Smooth muscle cell (in vitro differentiated cells): ENCODE data around the gene VASN. TPM values are rescaled to one million over a fixed set of nuclear protein-coding genes. Genes with fewer than 3 reads are reported as not detected.

Source experiments
- DNase-seq: peaks from one replicate; lab custom pipeline; 2025; ENCODE audit not compliant: unreplicated experiment; lab: John Stamatoyannopoulos, UW
- H2AFZ ChIP-seq: fragments of 200-600 bp; sonication (generic); 2 replicates; pipeline ENCODE4 v1.6.0; 2016; ENCODE audit warnings: antibody characterized with exemption, low read depth, mild to moderate bottlenecking
- H3F3A ChIP-seq: fragments of 200-600 bp; sonication (generic); 2 replicates; pipeline ENCODE4 v1.6.0; 2017; ENCODE audit warnings: antibody characterized with exemption, low read depth
- H3K27ac ChIP-seq: fragments of 200-600 bp; sonication (generic); 2 replicates; pipeline ENCODE4 v1.5.1; 2016; ENCODE audit warnings: low read depth, mild to moderate bottlenecking
- H3K27me3 ChIP-seq: fragments of 200-600 bp; sonication (generic); 2 replicates; pipeline ENCODE4 v1.6.1; 2016; ENCODE audit warnings: low read depth, mild to moderate bottlenecking
- H3K36me3 ChIP-seq: fragments of 200-600 bp; sonication (generic); 2 replicates; pipeline ENCODE4 v1.5.1; 2016; ENCODE audit warnings: low read depth
- H3K4me1 ChIP-seq: fragments of 200-600 bp; sonication (generic); 2 replicates; pipeline ENCODE4 v1.5.1; 2016; ENCODE audit warnings: low read depth
- H3K4me2 ChIP-seq: fragments of 200-600 bp; sonication (generic); 2 replicates; pipeline ENCODE4 v1.6.0; 2016; ENCODE audit warnings: mild to moderate bottlenecking
- H3K4me3 ChIP-seq: fragments of 200-600 bp; sonication (generic); 2 replicates; pipeline ENCODE4 v1.5.1; 2016; ENCODE audit warnings: mild to moderate bottlenecking
- H3K79me2 ChIP-seq: fragments of 200-600 bp; sonication (generic); 2 replicates; pipeline ENCODE4 v1.6.0; 2016; ENCODE audit warnings: low read depth, mild to moderate bottlenecking
- H3K9ac ChIP-seq: fragments of 200-600 bp; sonication (generic); 2 replicates; pipeline ENCODE4 v1.6.0; 2016; ENCODE audit warnings: low read depth
- H3K9me3 ChIP-seq: fragments of 200-600 bp; sonication (generic); replicated peaks from 2 replicates; pipeline ENCODE4 v1.5.1; 2016; ENCODE audit warnings: low read depth
- H4K20me1 ChIP-seq: fragments of 200-600 bp; sonication (generic); 2 replicates; pipeline ENCODE4 v1.6.0; 2016; ENCODE audit warnings: low read depth
- WGBS: methylation state at CpG from one replicate; pipeline ENCODE4 v1.1.7; 2016; ENCODE audit warnings: low lambda C conversion rate; 5-methylcytosine and 5-hydroxymethylcytosine counted together
- polyA plus RNA-seq: library from polyadenylated mRNA; unstranded; fragments of >200 nt; fragmentation: Nextera tagmentation; extraction: Ambion mirVana; gene quantifications from 2 replicates; pipeline ENCODE4 v1.2.1, GENCODE V29; 2016
- total RNA-seq: library from RNA; depleted of rRNA; stranded (reverse); fragments of >200 nt; gene quantifications from 2 replicates; pipeline ENCODE4 v1.2.3, GENCODE V29; 2014
- TF ChIP-seq, protein P1 (sequence below): fragments of 200-600 bp; sonication (generic); IDR thresholded peaks from 2 replicates; pipeline ENCODE4 v1.5.1; 2017; ENCODE audit warnings: borderline replicate concordance, mild to moderate bottlenecking, antibody characterized with exemption; ENCODE audit not compliant: insufficient read depth, poor library complexity, severe bottlenecking

VASN gene
- total and polyA plus RNA-seq, 2 experiments from 2014 or later = 30.0 to 150 TPM

DNA sequence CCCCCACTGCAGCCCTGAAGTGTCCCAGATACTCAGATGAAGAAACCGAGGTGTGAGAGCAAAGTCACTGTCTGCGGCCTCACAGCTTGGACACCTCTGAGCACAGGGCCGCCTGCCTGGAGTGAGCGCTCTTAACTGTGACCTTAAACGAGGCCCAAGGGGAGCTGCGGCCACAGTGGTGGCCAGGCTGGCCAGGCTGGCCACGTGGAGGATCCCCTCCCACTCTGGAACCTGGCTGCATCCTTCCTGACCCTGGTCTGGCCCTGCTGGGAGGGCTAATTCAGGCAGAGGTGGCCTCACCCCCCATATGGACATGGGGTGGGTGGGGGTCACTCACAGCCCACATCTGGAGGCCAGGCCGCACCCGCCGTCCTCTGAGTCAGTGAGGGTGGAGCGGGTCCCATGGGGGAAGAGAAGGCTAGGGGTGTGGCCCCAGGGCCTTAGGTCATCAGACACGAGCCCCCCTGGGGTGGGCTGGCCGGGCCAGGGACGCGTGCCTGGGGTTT is 6.6 kb downstream of the VASN start:
- Histone ChIP-seq H3K79me2 (peaks cover 57% of the 10 kb centered on the region), H2AFZ (no peak overlapping the region), H3K27ac (no peak overlapping the region), H3K9ac (no peak overlapping the region), H3K9me3 (no peaks in the 10 kb centered on the region), H3F3A (peaks cover 6% of the 10 kb centered on the region), H3K4me3 (no peak overlapping the region), H4K20me1 (peaks cover 99% of the 10 kb centered on the region), H3K36me3 (no peaks in the 10 kb centered on the region), H3K4me2 (no peak overlapping the region), H3K27me3 (no peaks in the 10 kb centered on the region), H3K4me1 (peaks cover 16% of the 10 kb centered on the region)
- no peak for DNase-seq
- TF ChIP-seq, protein P1, sequence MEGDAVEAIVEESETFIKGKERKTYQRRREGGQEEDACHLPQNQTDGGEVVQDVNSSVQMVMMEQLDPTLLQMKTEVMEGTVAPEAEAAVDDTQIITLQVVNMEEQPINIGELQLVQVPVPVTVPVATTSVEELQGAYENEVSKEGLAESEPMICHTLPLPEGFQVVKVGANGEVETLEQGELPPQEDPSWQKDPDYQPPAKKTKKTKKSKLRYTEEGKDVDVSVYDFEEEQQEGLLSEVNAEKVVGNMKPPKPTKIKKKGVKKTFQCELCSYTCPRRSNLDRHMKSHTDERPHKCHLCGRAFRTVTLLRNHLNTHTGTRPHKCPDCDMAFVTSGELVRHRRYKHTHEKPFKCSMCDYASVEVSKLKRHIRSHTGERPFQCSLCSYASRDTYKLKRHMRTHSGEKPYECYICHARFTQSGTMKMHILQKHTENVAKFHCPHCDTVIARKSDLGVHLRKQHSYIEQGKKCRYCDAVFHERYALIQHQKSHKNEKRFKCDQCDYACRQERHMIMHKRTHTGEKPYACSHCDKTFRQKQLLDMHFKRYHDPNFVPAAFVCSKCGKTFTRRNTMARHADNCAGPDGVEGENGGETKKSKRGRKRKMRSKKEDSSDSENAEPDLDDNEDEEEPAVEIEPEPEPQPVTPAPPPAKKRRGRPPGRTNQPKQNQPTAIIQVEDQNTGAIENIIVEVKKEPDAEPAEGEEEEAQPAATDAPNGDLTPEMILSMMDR = no peak
- WGBS = 90% methylated on average over 15 of the region's 15 CpGs

DNA sequence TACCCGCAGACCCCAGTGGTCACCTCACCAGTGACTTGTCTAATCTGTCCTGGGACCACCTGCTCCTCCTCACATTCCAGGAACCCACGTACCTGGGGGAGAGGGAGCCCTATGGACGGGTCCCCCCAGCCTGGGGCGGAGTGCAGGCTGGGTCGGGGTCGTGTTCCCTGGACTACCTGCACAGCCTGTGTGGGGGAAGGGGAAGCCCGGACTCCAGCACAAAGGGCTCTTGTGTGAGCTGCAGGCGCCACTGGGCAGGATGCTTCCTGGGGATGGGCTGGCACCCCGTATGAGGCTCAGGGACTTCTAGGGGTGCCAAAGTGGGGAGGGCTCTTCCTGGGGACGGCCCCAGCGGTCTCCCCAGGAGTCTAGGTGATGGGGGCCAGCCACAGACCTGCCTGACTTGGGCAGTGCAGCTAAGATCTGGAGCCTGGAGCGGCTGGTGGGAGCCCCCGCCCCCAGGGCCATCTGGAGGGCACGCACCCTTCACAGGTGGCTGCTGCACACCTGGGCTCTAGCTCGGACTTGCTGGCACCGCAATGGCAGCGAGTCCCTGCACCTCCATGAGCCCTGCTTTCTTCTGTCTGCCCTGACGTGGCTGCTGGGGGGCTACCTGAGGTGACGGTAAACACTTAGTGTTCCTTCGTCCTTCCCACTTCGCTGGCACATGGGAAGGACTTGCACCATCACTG is 7.5 kb downstream of the VASN start:
- no peaks in the 10 kb centered on the region for H3K36me3 ChIP-seq
- no peak overlapping the region for H3K27ac ChIP-seq
- no peak overlapping the region for H3K4me2 ChIP-seq
- no peaks in the 10 kb centered on the region for H3K27me3 ChIP-seq
- H3K9me3 ChIP-seq = no peaks in the 10 kb centered on the region
- H3F3A ChIP-seq = peaks cover 14% of the 10 kb centered on the region
- peaks cover 99% of the 10 kb centered on the region for H4K20me1 ChIP-seq
- peaks cover 49% of the 10 kb centered on the region for H3K79me2 ChIP-seq
- H3K9ac ChIP-seq = no peak overlapping the region
- H3K4me1 ChIP-seq = peaks cover 10% of the 10 kb centered on the region
- no peak for DNase-seq
- 91% methylated on average over 21 of the region's 21 CpGs for WGBS
- H2AFZ ChIP-seq = no peak overlapping the region
- TF ChIP-seq, protein P1 = no peak
- H3K4me3 ChIP-seq = no peak overlapping the region

DNA sequence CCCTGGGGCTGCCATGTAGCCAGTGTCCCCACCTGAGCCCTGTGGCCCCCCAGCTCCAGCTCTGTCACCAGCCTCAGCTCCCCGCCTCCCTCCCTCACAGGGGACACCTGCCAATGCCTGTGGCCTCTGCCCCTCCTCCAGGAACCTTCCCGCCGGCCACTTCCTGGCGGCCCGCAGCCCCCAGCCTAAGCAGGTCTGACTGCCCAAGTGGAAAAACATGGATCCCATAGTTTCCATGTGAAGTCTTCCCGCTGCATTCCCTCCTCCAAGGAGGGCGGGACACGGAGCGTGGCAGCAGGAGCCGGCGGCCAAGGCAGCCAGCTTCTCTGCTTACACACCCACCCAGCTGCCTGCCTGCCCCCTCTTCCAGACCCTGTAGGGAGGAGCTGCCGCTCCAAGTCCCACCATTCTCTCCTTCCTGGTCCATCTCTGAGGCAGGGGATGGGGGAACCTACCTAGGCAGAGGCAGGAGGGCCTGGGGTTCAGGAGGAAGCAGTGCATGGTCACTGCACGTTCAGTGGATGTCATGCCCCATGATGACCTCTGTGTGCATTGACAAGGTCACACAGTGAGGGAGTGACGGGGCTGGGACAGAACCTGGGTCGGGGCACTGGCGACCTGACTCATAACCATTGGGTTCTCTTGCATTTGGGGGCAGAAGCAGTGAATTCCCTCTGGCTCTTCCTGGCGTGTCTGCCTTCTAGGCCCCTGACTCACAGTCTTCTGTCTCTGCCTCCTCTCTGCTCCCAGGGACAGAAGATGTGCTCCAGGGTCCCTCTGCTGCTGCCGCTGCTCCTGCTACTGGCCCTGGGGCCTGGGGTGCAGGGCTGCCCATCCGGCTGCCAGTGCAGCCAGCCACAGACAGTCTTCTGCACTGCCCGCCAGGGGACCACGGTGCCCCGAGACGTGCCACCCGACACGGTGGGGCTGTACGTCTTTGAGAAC is 8.7 kb downstream of the VASN start:
- TF ChIP-seq, protein P1 = no peak
- Histone ChIP-seq H3K4me3 (no peak overlapping the region), H3K4me1 (no peaks in the 10 kb centered on the region), H3K79me2 (peaks cover 38% of the 10 kb centered on the region), H3F3A (peaks cover 16% of the 10 kb centered on the region), H3K27ac (peak overlapping the region; percentile 11), H3K4me2 (no peak overlapping the region), H3K27me3 (no peaks in the 10 kb centered on the region), H3K36me3 (no peaks in the 10 kb centered on the region), H3K9ac (no peak overlapping the region), H2AFZ (no peak overlapping the region), H3K9me3 (no peaks in the 10 kb centered on the region), H4K20me1 (peaks cover 99% of the 10 kb centered on the region)
- WGBS = 90% methylated on average over 26 of the region's 26 CpGs
- DNase-seq = no peak
